ENCODE data around the gene ACBD3.

DNA sequence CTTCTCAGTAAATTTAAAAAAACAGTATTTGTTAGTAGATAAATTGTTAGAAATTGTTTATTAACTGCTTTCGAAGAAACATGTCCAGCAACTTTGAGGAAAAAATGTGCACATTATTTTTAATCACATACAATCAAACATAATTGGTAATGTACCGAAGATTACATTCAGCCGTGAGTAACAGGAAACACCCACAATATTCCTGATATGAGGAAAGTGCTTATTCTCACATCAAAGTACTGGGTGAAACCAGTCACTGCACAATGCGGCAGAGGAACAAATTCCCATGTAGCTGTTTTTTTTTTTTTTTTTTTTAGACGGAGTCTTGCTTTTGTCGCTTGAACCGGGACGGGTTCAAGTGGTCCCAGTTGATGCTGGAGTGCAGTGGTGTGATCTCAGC lies 9.7 kb downstream of the ACBD3 start:
- TF ChIP-seq, protein P1, sequence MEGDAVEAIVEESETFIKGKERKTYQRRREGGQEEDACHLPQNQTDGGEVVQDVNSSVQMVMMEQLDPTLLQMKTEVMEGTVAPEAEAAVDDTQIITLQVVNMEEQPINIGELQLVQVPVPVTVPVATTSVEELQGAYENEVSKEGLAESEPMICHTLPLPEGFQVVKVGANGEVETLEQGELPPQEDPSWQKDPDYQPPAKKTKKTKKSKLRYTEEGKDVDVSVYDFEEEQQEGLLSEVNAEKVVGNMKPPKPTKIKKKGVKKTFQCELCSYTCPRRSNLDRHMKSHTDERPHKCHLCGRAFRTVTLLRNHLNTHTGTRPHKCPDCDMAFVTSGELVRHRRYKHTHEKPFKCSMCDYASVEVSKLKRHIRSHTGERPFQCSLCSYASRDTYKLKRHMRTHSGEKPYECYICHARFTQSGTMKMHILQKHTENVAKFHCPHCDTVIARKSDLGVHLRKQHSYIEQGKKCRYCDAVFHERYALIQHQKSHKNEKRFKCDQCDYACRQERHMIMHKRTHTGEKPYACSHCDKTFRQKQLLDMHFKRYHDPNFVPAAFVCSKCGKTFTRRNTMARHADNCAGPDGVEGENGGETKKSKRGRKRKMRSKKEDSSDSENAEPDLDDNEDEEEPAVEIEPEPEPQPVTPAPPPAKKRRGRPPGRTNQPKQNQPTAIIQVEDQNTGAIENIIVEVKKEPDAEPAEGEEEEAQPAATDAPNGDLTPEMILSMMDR (IDR thresholded peaks at IDR 0.05; ENCODE audit: low read depth, low read length, poor library complexity, severe bottlenecking): no peak
- no peak for TF ChIP-seq EZH2phosphoT487 (IDR thresholded peaks at IDR 0.05; ENCODE audit: borderline replicate concordance, low read length)

All from DOHH2 (cell line).